Stomach (tissue), 9 donors: ENCODE measurements around the gene KLF13. TPM values are rescaled to one million over a fixed set of nuclear protein-coding genes. Genes with fewer than 3 reads are reported as not detected.

Source experiments
- DNase-seq, 2 donors: peaks; one replicate each; pipeline versions ENCODE4 v3.0.0 to v3.0.0-alpha.2; 2013 to 2019
- H3K27ac ChIP-seq, 5 donors: fragments of 200-600 bp in 4 of 5; sonication (generic) in 4 of 5; one replicate each; pipeline ENCODE4 v1.5.1; 2013 to 2019; ENCODE audit warnings: mild to moderate bottlenecking in 1 of 5, moderate library complexity in 1 of 5
- H3K27me3 ChIP-seq, 3 donors: fragments of 200-600 bp; sonication (generic); one replicate each; pipeline ENCODE4 v1.5.1; 2017 to 2019; ENCODE audit warnings: mixed run types in 1 of 3
- H3K36me3 ChIP-seq, 4 donors: fragments of 200-600 bp; sonication (generic); 1 replicate in 3 of 4; 2 replicates in 1 of 4; pipeline ENCODE4 v1.5.1; 2016 to 2019
- H3K4me1 ChIP-seq, 4 donors: fragments of 200-600 bp; sonication (generic); one replicate each; pipeline ENCODE4 v1.5.1; 2016 to 2019
- H3K4me3 ChIP-seq, 4 donors: fragments of 200-600 bp; sonication (generic) in 3 of 4; one replicate each; pipeline ENCODE4 v1.5.1; 2016 to 2019; ENCODE audit warnings: mild to moderate bottlenecking in 1 of 4
- H3K9me3 ChIP-seq, 4 donors: fragments of 200-600 bp; sonication (generic); one replicate each; pipeline ENCODE4 v1.5.1; 2016 to 2019
- CTCF ChIP-seq, 7 experiments: fragments of 450-650 bp in 4 of 7; fragments of 200-600 bp in 3 of 7; sonication (generic) in 3 of 7; IDR thresholded peaks; one replicate each; pipeline ENCODE4 v1.5.1; 2016 to 2019; ENCODE audit warnings: antibody characterized with exemption in 7 of 7, control low read depth in 2 of 7, mild to moderate bottlenecking in 1 of 7
- EP300 ChIP-seq: sonication (generic); formaldehyde crosslinking; IDR thresholded peaks from one replicate; pipeline ENCODE4 v1.6.1; 2017; ENCODE audit warnings: antibody characterized with exemption
- POLR2A ChIP-seq, 4 donors: fragments of 450-650 bp; IDR thresholded peaks; one replicate each; pipeline ENCODE4 v1.6.1; 2016; ENCODE audit warnings: antibody characterized with exemption in 4 of 4, control low read depth in 2 of 4, mild to moderate bottlenecking in 1 of 4, moderate library complexity in 1 of 4
- POLR2AphosphoS5 ChIP-seq, 3 donors: sonication (generic); formaldehyde crosslinking; IDR thresholded peaks; one replicate each; pipeline ENCODE4 v1.6.1; 2016; ENCODE audit warnings: antibody characterized with exemption in 3 of 3
- WGBS, 5 donors: extraction: QIAGEN DNeasy Blood & Tissue Kit in 3 of 5; methylation state at CpG; one replicate each; pipeline versions ENCODE4 v1.1.5 to v1.1.7; 2013 to 2018; 5-methylcytosine and 5-hydroxymethylcytosine counted together
- intact Hi-C: fragments of 100-400 bp; cut with DNase I; formaldehyde crosslinking; loops from one replicate; pipeline ENCODE4 v1.15.1; 2023; ENCODE audit warnings: low total_unique reads
- polyA plus RNA-seq, 3 donors: library from polyadenylated mRNA; stranded (reverse); fragments of 200-250 nt; gene quantifications; one replicate each; pipeline ENCODE4 v1.2.3, GENCODE V29; 2013
- total RNA-seq, 5 donors: library from RNA; depleted of rRNA; stranded (reverse); fragments of >200 nt; gene quantifications; one replicate each; pipeline versions ENCODE4 v1.1.0 to v1.2.3, GENCODE V29; 2014 to 2016
- donor health status: healthy with polysubstance abuse.
- donor health status: Bipolar disorder and iron deficiency.
- donor health status: healthy.

KLF13 gene
- total and polyA plus RNA-seq, 8 donors, result 9.3 to 74.0 (median 33.3) TPM

DNA sequence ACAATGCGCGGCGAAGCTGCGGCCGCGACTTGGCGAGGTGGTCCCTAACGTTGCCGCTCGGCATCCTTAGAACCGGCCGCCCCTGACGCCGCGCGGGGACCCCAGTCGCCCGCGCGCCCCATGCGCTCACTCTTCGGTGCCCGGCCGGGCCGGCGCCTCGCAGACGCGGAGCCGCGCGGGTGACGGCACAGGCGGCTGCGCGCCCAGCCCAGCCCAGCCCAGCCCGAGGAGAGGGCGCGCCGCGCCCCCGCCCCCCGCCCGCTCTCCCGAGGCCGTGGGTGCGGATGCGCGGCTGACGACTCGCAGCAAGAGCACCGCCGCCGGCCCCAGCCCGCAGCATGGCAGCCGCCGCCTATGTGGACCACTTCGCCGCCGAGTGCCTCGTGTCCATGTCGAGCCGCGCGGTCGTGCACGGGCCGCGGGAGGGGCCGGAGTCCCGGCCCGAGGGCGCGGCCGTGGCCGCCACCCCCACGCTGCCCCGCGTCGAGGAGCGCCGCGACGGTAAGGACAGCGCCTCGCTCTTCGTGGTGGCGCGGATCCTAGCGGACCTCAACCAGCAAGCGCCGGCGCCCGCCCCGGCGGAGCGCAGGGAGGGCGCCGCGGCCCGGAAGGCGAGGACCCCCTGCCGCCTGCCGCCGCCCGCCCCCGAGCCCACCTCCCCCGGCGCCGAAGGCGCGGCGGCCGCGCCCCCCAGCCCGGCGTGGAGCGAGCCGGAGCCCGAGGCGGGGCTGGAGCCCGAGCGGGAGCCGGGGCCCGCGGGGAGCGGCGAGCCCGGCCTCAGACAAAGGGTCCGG lies 437 bp downstream of the KLF13 start:
- intact Hi-C loops, result no loop called here
- Histone ChIP-seq H3K36me3 (no peaks in the 10 kb centered on the region), H3K27ac (peak overlapping the region; percentile 99 to 100 (median 100)), H3K4me1 (peaks cover 30 to 55% (median 49%) of the 10 kb centered on the region in 4 donors), H3K4me3 (peak overlapping the region; percentile 67 to 89 (median 78)), H3K9me3 (no peaks in the 10 kb centered on the region), H3K27me3 (no peaks in the 10 kb centered on the region)
- DNase-seq, result peak; percentile 74 to 91
- WGBS, 5 donors, result 0 to 1% (median 0%) methylated on average over 10 to 128 of the region's 130 CpGs
- TF ChIP-seq POLR2A (IDR thresholded peaks at IDR 0.05) (no peak), EP300 (no peak), POLR2AphosphoS5 (IDR thresholded peaks at IDR 0.05) (peak in 2 of 3 donors; percentile 2 to 88), CTCF (IDR thresholded peaks at IDR 0.05) (no peak)

DNA sequence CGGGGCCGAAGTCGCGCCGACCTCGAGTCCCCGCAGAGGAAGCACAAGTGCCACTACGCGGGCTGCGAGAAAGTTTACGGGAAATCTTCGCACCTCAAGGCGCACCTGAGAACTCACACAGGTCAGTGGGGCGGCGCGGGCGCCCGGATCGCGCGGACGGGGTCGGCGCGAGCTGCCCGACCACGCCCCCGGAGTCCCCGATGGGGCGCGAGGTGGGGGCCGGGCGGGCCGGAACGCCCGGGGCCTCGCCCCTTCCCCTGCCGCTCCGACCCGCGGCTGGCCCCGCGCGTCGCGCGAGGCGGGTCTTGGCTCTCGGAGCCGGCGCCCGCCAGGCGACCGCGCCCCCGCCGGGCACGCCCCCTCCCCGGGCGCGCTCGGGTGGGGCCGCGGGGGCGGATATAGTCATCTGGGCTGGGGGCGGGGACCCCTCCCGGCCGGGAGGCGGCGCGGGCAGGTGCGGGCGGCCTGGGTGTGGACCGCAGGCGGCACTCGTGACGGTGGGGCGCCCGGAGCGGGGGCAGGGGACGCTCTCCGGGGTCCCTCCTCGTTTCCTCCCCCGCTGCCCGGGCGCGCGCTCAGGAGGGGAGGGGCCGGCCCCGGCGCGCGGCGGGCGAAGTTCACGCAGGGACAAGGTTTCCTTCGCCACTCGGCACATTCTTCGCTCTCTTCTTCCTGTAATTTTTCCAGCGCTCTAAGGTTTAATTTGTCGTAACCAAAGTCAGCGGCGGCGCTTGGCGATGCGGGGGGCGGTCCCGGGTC lies 1.2 kb downstream of the KLF13 start:
- Histone ChIP-seq H3K36me3 (no peaks in the 10 kb centered on the region), H3K27me3 (no peaks in the 10 kb centered on the region), H3K4me1 (peaks cover 38 to 63% (median 57%) of the 10 kb centered on the region in 4 donors), H3K27ac (peak overlapping the region; percentile 99 to 100 (median 100)), H3K4me3 (peak overlapping the region; percentile 67 to 89 (median 78)), H3K9me3 (no peaks in the 10 kb centered on the region)
- intact Hi-C loops, result no loop called here
- peak; percentile 76 to 91 for DNase-seq
- TF ChIP-seq POLR2AphosphoS5 (IDR thresholded peaks at IDR 0.05), result peak in 2 of 3 donors; percentile 43 to 57
- no peak for TF ChIP-seq POLR2A (IDR thresholded peaks at IDR 0.05)
- peak in 1 of 7 experiments; percentile 19 for TF ChIP-seq CTCF (IDR thresholded peaks at IDR 0.05)
- no peak for TF ChIP-seq EP300
- WGBS, 5 donors, result 0 to 1% (median 1%) methylated on average over 25 to 107 of the region's 108 CpGs

- H3K4me1 ChIP-seq, result peaks cover 45 to 70% (median 62%) of the 10 kb centered on the region in 4 donors
- H3K36me3 ChIP-seq, result no peaks in the 10 kb centered on the region
- peak overlapping the region; percentile 67 to 89 (median 78) for H3K4me3 ChIP-seq
- WGBS, 5 donors, result 0 to 2% (median 1%) methylated on average over 31 to 35 of the region's 35 CpGs
- intact Hi-C loops, result no loop called here
- no peak for DNase-seq
- no peaks in the 10 kb centered on the region for H3K27me3 ChIP-seq
- TF ChIP-seq CTCF (IDR thresholded peaks at IDR 0.05) (no peak), EP300 (no peak), POLR2AphosphoS5 (IDR thresholded peaks at IDR 0.05) (no peak)
- H3K27ac ChIP-seq, result peak overlapping the region; percentile 99 to 100 (median 100)
- H3K9me3 ChIP-seq, result no peaks in the 10 kb centered on the region
Observed at GRCh38 chr15:31328428-31328968, 1.9 kb downstream of the KLF13 start.

DNA sequence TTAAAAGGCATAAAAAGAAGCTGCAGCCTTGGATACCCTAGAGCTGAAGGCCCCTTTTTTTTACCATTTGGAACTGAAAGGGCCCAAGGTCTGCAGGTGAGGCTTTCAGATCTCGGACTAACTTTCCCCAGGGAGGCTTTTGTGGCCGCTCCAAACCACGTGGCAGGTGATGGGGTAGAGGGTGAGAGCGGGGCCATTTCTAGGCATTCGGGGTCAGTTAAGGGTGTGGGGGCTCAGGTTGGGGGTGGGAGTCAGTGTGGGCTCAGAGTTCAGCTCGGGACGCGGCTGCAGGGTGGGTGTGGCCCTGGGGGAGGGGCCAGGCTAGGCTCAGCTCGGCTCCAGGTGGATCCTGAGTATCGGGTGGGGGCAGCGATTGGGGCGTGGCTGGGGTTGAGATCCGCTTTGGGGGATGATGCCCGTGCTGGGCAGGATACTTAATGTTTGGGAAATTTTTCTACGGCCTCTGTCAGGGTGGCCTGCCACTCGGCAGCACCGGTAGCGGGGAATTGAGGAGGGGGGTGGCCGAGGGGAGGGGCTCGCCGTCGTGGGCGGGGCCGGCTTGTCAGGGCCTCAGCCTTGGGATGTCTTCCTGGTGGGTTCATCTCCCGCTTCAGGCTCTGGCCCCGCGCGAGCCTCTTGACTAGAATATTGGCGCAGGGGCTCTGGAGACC lies 2.5 kb downstream of the KLF13 start:
- H3K36me3 ChIP-seq, result no peaks in the 10 kb centered on the region
- no peaks in the 10 kb centered on the region for H3K27me3 ChIP-seq
- DNase-seq, result peak in 1 of 2 donors; percentile 80
- peaks cover 51 to 74% (median 66%) of the 10 kb centered on the region in 4 donors for H3K4me1 ChIP-seq
- TF ChIP-seq CTCF (IDR thresholded peaks at IDR 0.05) (no peak), POLR2A (IDR thresholded peaks at IDR 0.05) (no peak), POLR2AphosphoS5 (IDR thresholded peaks at IDR 0.05) (no peak), EP300 (no peak)
- H3K4me3 ChIP-seq, result peak overlapping the region; percentile 67 to 89 (median 78)
- 6 to 17% (median 11%) methylated on average over 18 to 29 of the region's 29 CpGs for WGBS, 5 donors
- no peaks in the 10 kb centered on the region for H3K9me3 ChIP-seq
- H3K27ac ChIP-seq, result peak overlapping the region; percentile 99 to 100 (median 100)
- intact Hi-C loops, result no loop called here
